Raji (cell line): Measurements from ENCODE around the gene KCNJ9.

ENCODE experiments used
- POLR2A ChIP-seq: IDR thresholded peaks from 2 replicates; pipeline ENCODE4 v1.6.1; 2011; ENCODE audit warnings: low read depth, low read length, control low read depth; ENCODE audit not compliant: insufficient read depth

The KCNJ9 gene

DNA sequence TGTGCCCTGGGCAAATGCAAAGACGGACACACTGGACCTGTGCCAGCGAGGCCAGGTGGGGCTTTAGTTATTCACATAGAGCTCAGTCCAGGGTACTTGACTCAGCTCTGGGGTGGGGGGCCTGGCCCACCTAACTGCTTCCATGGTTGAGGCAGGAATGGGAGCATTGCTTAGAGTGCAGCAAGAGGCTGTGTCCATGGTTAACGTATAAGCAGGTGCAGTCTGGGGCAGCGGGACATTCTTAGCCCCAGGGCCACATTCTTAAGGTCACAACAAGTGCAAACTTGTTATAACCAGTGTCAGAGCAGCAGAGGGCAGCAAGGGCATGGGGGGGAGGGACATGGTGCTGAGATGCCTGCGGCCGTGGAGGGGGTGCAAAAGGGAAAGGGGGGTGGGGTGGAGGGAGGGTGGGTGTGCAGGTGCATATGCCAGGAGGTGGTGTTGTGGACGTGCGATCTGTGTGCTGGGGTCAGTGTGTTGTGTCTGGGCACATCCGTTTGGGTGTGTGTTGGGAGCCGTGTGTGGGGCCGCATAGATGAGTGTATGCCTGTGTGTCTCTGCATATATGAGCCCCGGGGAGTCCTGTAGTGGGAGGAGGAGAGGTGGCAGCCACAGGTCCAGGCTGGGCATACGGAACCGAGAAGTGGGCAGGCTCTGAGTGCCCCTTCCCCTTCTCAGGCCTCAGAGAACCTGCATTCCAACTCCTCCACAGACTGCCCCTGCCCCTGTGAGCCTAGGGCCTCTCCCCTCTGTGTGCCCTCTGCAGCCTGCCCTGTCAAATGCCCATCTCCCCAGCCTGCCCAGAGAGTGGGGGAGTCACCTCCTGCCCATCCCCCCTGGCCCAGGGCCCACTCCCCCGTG, 19.7 kb upstream of the KCNJ9 start:
- TF ChIP-seq POLR2A, result no peak

DNA sequence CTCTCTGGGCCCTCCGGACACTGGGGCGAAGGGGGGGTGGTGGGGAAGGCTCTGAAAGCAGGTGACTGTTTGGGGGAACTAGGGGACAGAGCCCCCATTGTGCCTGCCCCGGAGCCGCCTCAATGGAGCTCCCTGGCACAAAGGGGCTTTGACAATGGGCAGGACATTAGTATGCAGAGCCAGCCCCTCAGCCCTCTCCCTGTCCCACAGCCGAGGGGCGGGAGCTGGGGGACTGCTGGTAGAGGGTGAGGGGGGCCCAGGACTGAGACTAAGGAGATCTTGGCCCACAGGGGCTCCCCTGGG, 19.2 kb upstream of the KCNJ9 start:
- no peak for TF ChIP-seq POLR2A

DNA sequence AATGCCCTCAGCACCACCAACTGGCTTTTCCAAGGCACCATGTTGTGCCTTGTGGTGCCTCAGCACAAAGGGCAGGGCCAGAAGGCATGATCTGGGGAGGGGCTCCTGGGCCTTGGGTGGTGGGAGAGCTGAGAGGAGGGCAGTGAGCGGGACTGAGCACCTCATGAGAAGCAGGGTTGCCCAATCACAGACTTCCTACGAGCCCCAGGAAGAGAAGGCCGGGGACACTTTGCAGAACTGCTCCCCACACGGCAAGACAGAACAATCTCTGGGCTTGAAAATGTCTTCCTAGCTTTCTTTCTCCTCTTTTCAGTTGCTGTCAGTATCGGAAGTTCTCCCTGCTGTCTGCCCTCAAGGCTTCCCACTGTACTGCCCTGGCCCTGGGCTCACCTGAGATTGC, 18.2 kb upstream of the KCNJ9 start:
- TF ChIP-seq POLR2A, result no peak

DNA sequence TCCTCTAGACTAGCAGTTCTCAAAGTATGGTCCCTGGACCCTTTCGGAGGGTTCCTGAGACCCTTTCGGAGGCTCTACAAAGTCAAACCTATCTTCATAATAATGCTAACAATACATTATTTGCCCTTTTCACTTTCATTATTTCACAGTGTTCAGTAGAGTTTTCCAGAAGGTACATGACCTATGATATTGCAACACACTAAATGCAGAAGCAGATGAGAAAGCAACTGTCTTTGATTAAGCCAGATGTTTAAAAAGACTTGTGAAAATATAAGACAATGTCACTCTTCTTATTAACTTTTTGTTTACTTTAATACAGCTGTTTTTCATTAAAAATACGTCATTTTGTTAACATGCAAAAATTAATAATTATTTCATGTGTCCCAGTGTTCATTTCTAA, 17.2 kb upstream of the KCNJ9 start:
- TF ChIP-seq POLR2A, result no peak

DNA sequence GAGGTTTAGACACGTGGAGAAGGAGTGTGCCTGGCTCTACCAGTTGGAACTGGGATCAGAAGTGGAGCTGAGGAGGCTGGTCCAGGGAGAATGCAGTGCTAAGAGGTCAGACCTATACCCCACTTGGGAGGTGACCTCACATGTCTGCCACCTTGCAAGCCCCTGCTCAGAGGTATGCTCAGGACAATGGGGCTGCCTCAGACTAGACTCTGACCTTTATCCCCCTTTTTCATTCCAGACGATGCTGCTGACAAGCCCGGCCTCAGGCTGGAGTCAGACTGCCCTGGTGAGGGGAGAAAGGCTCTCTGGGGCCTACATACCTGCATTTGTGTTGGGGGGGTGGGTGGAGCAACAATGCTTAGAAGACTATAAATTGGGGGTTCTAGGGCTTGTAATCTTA, 16.6 kb upstream of the KCNJ9 start:
- TF ChIP-seq POLR2A, result no peak

DNA sequence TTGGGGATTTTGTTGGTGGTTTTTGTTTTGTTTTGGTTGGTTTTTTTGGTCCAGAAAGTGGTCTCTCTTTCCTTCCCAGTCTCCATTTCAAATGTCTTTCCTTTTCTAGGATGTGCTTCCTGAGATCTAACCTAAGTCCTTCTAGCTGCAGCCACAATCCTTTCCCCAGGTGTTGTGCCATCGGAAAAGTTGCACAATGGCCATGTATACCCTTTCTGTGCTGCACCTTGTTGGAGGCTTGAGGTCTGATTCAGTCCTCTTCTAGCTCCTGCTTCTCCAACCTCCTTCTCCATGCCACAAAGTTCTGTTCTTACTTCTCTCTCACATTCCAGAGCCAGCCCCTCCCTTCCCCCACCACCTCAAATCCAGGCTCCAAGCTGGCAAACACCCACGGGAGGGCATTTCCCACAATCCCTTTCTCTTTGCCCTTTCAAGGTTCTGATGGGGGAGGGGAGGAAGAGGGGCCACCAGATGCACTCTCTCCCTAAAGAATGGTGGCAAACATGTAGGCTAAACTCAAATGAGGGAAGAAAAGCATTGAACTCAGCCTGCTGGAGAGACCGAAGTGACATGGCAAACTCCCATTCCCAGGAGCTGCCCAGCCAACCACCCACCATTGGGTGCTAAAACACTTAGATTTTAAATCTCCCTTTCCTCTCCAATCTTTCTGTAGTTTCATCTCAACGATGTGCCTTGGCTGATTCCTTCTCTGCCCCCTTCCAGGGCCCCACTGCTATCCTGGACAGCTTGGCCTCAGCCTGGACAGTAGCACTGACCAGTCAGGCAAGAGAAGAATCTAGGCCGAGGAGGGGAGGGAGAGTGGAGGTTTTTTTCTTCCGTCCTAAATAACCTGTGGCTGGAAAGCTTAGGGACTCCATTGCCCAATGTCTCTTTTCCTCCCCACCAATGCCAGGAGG, 14.3 kb upstream of the KCNJ9 start:
- TF ChIP-seq POLR2A, result no peak

DNA sequence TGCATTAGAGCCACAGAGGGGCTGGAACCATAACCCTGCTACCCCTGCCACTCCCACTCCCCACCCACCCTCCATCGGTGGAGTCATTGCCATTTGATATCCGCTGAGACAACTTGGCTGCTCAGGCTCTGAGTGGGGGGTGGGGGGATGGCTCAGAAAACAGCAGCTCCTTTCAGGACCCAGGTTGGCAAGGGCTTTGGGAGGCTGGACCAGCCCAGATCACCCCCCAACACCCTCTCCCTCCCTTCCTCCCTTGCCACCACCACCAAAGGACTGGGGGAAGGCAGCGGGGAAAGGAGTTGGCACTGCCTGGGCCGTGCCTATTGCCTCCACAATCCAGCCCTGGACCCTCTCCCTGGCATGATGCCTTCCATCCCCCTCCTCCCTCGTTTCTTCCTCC, 13.1 kb upstream of the KCNJ9 start:
- no peak for TF ChIP-seq POLR2A

DNA sequence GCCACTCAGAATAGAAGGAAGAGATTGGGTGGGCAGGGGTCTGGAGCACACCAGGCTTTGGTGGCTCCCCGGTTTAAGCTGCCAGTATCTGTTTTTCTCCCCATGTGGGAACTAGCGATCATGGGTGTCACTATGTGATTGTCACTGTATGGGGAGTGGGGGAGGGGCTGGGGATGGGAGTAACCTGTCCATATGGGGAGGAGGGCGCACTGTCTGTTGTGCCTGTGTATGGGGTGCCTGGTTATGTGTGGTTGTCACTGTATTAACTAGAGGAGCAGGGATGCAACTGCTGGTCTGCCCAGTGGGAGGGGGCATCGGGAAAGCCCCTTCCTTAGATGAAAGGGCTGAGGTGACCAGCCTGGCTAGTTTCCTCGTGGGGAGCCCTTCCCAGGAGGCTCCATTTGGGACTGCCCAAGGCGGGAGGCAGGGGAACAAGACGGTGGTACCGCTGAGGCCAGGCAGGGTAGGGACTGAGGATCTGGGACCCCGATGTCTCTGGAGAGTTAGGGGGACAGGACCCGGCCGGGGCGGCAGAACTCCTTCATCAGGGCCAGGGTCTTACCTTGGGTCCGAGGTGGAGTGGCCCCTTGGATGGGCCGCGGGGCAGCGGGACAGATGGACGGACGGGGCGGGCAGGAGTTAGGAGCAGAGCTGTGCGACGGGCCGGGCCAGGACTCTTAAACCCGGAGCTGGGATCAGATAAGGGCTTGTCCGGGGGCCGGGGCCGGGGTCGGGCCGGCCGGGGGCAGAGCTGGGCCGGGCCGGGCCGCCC, 11.7 kb upstream of the KCNJ9 start, which contains the start of gene KCNJ10:
Gene KCNJ10, minus strand, starts transcription at position 701 of the 772 bp plus-strand sequence. CDS start 27,628 bp downstream, outside the sequence.
- TF ChIP-seq POLR2A, result no peak

DNA sequence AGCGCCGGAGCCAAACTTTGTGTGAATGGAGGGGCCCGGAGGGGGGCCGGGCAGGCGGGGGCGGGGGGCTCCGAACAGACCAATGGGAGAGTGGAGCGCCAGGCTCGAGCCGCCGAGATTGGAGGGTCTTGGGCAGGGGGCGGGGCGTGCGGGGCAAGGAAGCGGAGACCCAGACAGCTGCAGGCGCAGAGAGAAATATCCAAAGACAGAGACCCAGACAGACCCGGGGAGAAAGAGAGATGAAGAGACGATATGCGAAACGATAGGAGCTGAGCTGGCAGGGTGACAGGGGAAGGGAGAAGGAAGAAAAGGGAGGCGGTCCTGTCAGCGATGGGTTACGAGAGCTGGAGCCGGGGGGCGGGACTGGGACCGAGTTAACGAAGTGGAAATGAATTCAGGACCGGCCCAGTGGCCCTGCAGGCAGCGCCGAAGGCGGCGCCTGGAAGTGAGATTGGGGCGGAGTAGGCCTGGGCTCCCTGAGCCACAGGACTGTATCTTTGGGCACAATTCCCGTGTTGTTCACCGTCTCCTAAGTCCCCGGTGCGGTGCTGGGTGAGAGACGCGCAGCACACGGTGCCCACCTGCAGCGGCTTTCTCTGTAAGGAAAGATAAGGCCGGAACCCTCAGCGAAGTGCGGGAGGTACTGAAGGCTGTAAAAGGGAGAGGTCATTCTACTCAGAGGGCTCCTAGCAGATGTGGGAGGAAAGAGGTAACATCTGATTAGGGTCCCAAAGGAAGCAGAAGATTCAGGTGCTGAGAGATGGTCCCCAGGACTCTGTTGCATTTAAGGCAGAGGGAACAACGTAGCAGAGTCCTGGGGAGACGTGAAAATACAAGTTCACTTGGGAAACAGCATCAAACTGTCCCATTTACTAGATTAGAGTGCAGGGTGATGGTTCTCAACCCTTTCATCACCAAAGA, 10.8 kb upstream of the KCNJ9 start:
- no peak for TF ChIP-seq POLR2A

DNA sequence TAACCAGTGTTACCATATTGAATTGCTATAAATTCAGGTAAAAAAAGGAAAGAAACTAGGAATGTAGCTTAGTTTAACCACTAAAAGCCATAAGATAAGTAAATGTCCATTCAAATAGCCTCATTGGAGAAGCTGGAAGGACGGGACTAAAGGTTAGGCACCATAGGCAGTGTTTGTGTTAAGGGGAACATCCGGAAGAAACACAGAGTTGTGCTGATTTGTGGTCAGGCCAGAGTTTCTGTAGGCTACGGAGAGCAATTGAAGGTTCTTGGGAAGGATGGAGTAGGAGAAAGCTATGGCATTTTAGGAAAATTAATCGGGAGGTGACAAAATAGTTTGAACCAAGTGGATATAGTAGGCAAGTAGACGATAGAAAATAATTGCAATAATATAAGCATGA, 10.0 kb upstream of the KCNJ9 start:
- no peak for TF ChIP-seq POLR2A

DNA sequence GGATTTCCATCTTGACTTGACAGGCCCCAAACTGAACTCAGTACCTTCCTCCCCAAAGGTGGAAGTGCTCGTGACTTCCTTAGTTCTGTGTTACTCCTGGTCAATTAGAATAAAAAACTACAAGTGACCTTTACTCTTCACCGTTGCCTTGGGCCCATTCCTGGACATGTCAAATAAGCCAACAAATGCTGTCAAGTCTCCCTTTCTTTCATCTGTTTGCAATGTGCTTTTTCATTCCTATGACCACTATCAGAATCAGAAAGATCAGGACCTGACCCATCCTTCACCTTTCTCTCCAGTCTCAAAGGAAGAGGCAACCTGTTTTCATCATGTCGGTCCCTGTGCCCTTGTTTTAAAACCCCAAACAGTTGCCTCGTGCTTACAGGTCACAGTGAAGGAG, 6.5 kb upstream of the KCNJ9 start:
- TF ChIP-seq POLR2A, result no peak

DNA sequence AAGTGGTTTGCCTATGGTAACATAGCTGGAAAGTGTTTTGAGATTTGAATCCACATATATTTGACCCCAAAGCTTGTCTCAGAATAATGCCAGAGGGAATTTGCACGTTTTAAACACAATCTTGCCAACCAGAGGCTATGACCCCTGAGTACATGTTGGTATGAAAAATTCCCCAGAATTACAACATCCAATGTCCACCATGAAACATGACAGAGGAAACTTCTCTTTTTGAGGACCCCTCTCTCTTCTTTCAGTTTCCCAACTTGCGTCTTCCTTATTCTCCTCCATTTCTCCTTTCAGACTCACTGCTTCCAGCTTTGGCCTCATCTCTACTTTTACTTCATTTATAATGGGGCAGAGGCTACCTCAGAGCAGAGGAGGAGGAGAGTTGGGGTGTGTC, 5.5 kb upstream of the KCNJ9 start:
- TF ChIP-seq POLR2A, result no peak

DNA sequence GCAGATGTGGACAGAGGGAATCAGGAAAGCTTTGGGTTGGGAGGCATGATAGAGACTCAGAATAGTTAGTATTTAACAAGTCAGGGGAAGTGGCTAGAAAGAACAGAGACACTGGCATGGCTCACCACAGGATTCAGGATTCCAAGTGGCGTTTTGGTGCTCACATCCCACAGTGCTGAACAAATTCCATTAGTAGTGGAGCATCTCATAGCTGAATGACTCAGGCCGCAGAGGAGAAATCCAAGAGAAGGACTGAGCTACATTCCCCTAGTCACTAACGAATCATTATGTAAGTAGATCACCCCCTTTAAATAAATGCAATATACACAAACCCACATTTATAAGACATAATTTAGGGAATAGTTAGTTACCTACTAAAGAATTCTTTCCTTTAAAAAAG, 5.0 kb upstream of the KCNJ9 start:
- no peak for TF ChIP-seq POLR2A

DNA sequence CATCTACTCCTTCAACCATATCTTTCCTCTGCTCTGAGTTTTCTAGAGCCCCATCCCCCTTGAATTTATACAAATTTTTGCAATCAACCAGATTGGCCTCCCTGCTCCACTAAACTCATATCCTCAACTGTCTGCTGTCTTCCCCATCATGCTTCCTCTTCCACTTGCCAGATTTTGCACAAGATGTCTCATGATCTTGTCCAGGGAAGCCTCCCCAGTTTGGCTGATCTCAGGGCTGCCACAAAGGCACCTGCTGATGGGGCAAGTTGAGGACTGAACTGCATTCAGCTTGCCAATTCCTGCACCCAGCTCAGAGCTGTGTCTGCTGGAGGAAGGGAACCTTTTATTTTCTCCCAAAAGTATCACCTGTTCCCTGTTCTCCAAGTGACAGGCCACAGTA, 3.9 kb upstream of the KCNJ9 start:
- no peak for TF ChIP-seq POLR2A
